Panc1 (cell line): ENCODE data around the gene LPP. TPM values are rescaled to one million over a fixed set of nuclear protein-coding genes. Genes with fewer than 3 reads are reported as not detected.
A peak's percentile ranks its signal among the peaks of the same experiment; 100 is the strongest.

ENCODE experiments used
- ATAC-seq: fragments of 200-7000 bp; cut with Tn5 transposase; 2 replicates; pipeline ENCODE4 v1.9.1; 2020; ENCODE audit warnings: mild to moderate bottlenecking, moderate library complexity
- BruUV-seq: library from RNA; stranded (reverse); fragments of 400-500 nt; replicated peaks from 2 replicates; lab custom pipeline; 2021; lab: Mats Ljungman, UMichigan
- CTCF ChIA-PET: fragments of 300-600 bp; sonication (Branson Sonifier 250); formaldehyde crosslinking; loops from one replicate; lab custom pipeline; 2022; ENCODE audit warnings: antibody characterized with exemption; lab: Charles Lee
- POLR2A ChIA-PET: fragments of 300-600 bp; sonication (Branson Sonifier 250); formaldehyde crosslinking; loops from one replicate; lab custom pipeline; 2022; ENCODE audit warnings: antibody characterized with exemption; lab: Charles Lee
- DNase-seq: peaks from one replicate; pipeline ENCODE4 v3.0.0-alpha.2; 2010; ENCODE audit warnings: low read depth, low spot score
- H3K27ac ChIP-seq: 2 replicates; pipeline ENCODE4 v1.5.1; 2011; ENCODE audit warnings: mild to moderate bottlenecking, low read length, inconsistent platforms
- H3K27me3 ChIP-seq: fragments of 200-500 bp; sonication (Bioruptor generic); 2 replicates; pipeline ENCODE4 v1.6.0; 2014; ENCODE audit warnings: low read length, inconsistent platforms; ENCODE audit not compliant: control insufficient read depth, insufficient read depth
- H3K36me3 ChIP-seq: fragments of 200-500 bp; sonication (Bioruptor generic); 2 replicates; pipeline ENCODE4 v1.5.1; 2014; ENCODE audit warnings: inconsistent platforms, mild to moderate bottlenecking, low read length, moderate library complexity; ENCODE audit not compliant: control insufficient read depth, insufficient read depth
- H3K4me1 ChIP-seq: 2 replicates; pipeline ENCODE4 v1.5.1; 2011; ENCODE audit warnings: inconsistent platforms, mild to moderate bottlenecking, low read length, moderate library complexity; ENCODE audit not compliant: control insufficient read depth, insufficient read depth
- H3K4me3 ChIP-seq, 2 experiments: 2 replicates each; pipeline ENCODE4 v1.5.1; 2011 to 2012; ENCODE audit warnings: low read depth in 2 of 2, low read length in 2 of 2, mild to moderate bottlenecking in 2 of 2, inconsistent platforms in 1 of 2, moderate library complexity in 1 of 2
- H3K9me3 ChIP-seq: fragments of 200-500 bp; sonication (Bioruptor generic); 2 replicates; pipeline ENCODE4 v1.5.1; 2014; ENCODE audit warnings: low read depth, mild to moderate bottlenecking, inconsistent platforms, low read length, moderate library complexity; ENCODE audit not compliant: control insufficient read depth, insufficient read depth
- POLR2AphosphoS5 ChIP-seq: IDR thresholded peaks from 2 replicates; pipeline ENCODE4 v1.6.1; 2012; ENCODE audit warnings: mild to moderate bottlenecking, low read depth, low read length, moderate library complexity
- REST ChIP-seq, 2 experiments: IDR thresholded peaks; 2 replicates each; pipeline ENCODE4 v1.6.1; 2011 to 2012; ENCODE audit warnings: low read depth in 2 of 2, control low read depth in 1 of 2, low read length in 1 of 2, mild to moderate bottlenecking in 1 of 2, moderate library complexity in 1 of 2; ENCODE audit not compliant: insufficient read depth in 1 of 2
- SIN3A ChIP-seq: IDR thresholded peaks from 2 replicates; pipeline ENCODE4 v1.6.1; 2012; ENCODE audit warnings: low read depth, mild to moderate bottlenecking, low read length, moderate library complexity, borderline replicate concordance; ENCODE audit not compliant: insufficient read depth
- TCF7L2 ChIP-seq: IDR thresholded peaks from 2 replicates; pipeline ENCODE4 v1.6.1; 2011; ENCODE audit warnings: mild to moderate bottlenecking, low read depth, low read length, inconsistent platforms
- in situ Hi-C: cut with HindIII; loops from 2 replicates; pipeline ENCODE4 v1.10.0; 2016; ENCODE audit warnings: low sequenced_read_pairs, low pct_unique_long_range_greater_than_20kb
- intact Hi-C: fragments of 100-400 bp; cut with micrococcal nuclease; formaldehyde crosslinking; loops from one replicate; pipeline ENCODE4 v1.10.0; 2022; ENCODE audit not compliant: unreplicated experiment
- total RNA-seq: library from RNA; stranded (reverse); gene quantifications from one replicate; pipeline ENCODE4 v1.2.1, GENCODE V29; 2021; ENCODE audit not compliant: unreplicated experiment
- TF ChIP-seq, protein P1 (sequence below): fragments of 450-650 bp; IDR thresholded peaks from 2 replicates; pipeline ENCODE4 v1.5.1; 2017; ENCODE audit warnings: mild to moderate bottlenecking

LPP gene
- total RNA-seq, 1 experiment from 2014 or later, result 90.0 TPM

DNA sequence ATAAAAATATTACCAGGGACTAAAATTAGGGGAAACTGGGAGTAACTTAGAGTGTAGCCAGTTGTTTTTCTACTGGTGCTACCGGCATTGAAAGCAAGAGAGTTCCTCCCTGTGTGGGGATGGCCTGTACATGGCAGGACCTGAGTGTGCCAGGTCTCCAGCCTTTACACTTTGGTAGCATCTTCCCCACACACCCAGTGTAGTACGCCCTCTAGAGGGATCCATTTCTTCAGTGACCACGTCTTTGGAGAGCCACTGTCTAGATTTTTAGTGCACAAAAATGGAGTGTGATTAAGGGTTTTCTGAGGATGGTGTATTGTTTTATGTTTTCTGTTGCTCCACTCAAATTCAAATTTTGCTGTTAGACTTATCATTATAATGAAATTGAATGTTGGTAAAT, 510.8 kb downstream of the LPP start:
- in situ Hi-C loops (no loop called here), intact Hi-C loops (loop anchor here (10.0 kb wide), 1 partner anchor 920 kb away; the partner anchor contains the start of gene BCL6)
- POLR2A ChIA-PET, result no interaction called here

DNA sequence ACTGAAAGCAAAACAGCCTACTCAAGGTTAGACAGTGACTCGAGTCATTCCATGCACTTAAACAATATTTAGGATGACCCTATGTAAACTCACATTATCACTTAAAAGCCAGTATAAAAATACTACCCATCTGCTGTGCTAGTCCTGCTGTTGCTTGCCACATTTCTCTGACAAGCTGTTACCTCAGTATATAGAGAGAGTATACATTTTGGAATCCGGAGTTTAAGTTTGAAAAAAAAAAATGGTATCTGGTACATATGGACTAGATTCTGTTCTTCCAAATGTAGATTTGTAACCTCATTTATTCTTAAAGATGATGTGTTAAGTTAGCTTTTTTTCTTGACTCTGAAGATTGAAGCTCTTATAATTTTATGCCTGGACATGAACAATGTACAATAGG, 514.0 kb downstream of the LPP start:
- BruUV-seq, result no TSS peak
- H3K36me3 ChIP-seq, result no peaks in the 10 kb centered on the region
- POLR2A ChIA-PET, result interaction anchor here (0.7 kb wide), 1 partner anchor 280 kb away, joined by 3 read pairs; no protein-coding TSS in a partner anchor
- in situ Hi-C loops, result no loop called here
- ATAC-seq (no peak), DNase-seq (no peak)
- H3K27ac ChIP-seq, result no peak overlapping the region
- TF ChIP-seq SIN3A, result no peak
- TF ChIP-seq TCF7L2, result no peak
- no peaks in the 10 kb centered on the region for H3K27me3 ChIP-seq
- intact Hi-C loops, result loop anchor here (10.0 kb wide), 1 partner anchor 923 kb away; the partner anchor contains the start of gene BCL6
- H3K9me3 ChIP-seq, result no peaks in the 10 kb centered on the region
- H3K4me3 ChIP-seq, result no peak overlapping the region
- peaks cover 6% of the 10 kb centered on the region; the same call in 1 of the 2 replicates for H3K4me1 ChIP-seq
- CTCF ChIA-PET, result no interaction called here

More for the DNA sequence above, 510.8 kb downstream of the LPP start:
- CTCF ChIA-PET, result interaction anchor here (0.7 kb wide), 1 partner anchor 806 kb away, joined by 5 read pairs; no protein-coding TSS in a partner anchor
- H3K27me3 ChIP-seq, result no peaks in the 10 kb centered on the region
- H3K36me3 ChIP-seq, result no peaks in the 10 kb centered on the region
- H3K27ac ChIP-seq, result no peak overlapping the region
- TF ChIP-seq SIN3A, result no peak
- TF ChIP-seq, protein P1, sequence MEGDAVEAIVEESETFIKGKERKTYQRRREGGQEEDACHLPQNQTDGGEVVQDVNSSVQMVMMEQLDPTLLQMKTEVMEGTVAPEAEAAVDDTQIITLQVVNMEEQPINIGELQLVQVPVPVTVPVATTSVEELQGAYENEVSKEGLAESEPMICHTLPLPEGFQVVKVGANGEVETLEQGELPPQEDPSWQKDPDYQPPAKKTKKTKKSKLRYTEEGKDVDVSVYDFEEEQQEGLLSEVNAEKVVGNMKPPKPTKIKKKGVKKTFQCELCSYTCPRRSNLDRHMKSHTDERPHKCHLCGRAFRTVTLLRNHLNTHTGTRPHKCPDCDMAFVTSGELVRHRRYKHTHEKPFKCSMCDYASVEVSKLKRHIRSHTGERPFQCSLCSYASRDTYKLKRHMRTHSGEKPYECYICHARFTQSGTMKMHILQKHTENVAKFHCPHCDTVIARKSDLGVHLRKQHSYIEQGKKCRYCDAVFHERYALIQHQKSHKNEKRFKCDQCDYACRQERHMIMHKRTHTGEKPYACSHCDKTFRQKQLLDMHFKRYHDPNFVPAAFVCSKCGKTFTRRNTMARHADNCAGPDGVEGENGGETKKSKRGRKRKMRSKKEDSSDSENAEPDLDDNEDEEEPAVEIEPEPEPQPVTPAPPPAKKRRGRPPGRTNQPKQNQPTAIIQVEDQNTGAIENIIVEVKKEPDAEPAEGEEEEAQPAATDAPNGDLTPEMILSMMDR, result peak; percentile 76
- no peak for TF ChIP-seq POLR2AphosphoS5
- no peak for TF ChIP-seq TCF7L2
- no peak for TF ChIP-seq REST (IDR thresholded peaks at IDR 0.05; ENCODE audit: insufficient read depth in 1 of 2, low read depth in 2 of 2, low read length in 1 of 2)
- no peaks in the 10 kb centered on the region for H3K4me1 ChIP-seq
- ATAC-seq, result peak; percentile 86
- no peak overlapping the region for H3K4me3 ChIP-seq
- peak; percentile 13 for DNase-seq
- no TSS peak for BruUV-seq
- H3K9me3 ChIP-seq, result no peaks in the 10 kb centered on the region

DNA sequence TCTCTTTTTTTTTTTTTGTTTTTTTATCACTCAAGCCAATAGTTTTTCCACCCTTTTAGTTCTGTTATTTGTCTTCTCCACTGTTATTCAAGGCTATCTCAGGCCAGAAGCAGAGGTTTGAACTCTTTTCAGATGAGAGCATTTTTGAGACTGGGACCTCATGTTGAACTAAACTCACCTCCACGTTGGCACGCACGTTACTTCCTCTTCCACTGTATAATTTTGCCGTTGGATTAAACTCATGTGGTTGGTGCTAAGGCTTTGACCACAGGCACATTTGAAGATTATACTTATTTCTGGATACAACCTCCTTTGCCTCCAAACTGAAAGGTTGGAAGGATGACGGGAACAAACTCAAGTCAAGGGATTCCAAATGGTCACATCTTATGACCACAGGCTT, 516.5 kb downstream of the LPP start:
- no TSS peak for BruUV-seq
- ATAC-seq, result no peak

More for the DNA sequence above, 516.5 kb downstream of the LPP start:
- H3K36me3 ChIP-seq, result no peaks in the 10 kb centered on the region
- H3K9me3 ChIP-seq, result no peaks in the 10 kb centered on the region
- in situ Hi-C loops (no loop called here), intact Hi-C loops (no loop called here)
- H3K4me1 ChIP-seq, result peaks cover 6% of the 10 kb centered on the region; the same call in 1 of the 2 replicates
- ChIA-PET POLR2A (no interaction called here), CTCF (no interaction called here)
- no peak overlapping the region for H3K27ac ChIP-seq
- TF ChIP-seq TCF7L2 (no peak), SIN3A (no peak), REST (IDR thresholded peaks at IDR 0.05; ENCODE audit: insufficient read depth in 1 of 2, low read depth in 2 of 2, low read length in 1 of 2) (no peak), POLR2AphosphoS5 (no peak)
- TF ChIP-seq, protein P1, result no peak
- no peak overlapping the region for H3K4me3 ChIP-seq
- DNase-seq, result no peak
- H3K27me3 ChIP-seq, result no peaks in the 10 kb centered on the region
